HG03103 (cell line): ENCODE data around the gene CD164L2.

Experiments used
- ATAC-seq: cut with Tn5 transposase; IDR thresholded peaks from one replicate; pipeline ENCODE4 v1.9.1; 2021; ENCODE audit warnings: low read depth; ENCODE audit not compliant: unreplicated experiment

The CD164L2 gene

GRCh38 chr1:27349784-27350662 lies 33.1 kb downstream of the CD164L2 start:
- no peak for ATAC-seq

- no peak for ATAC-seq
Observed at GRCh38 chr1:27348861-27349783, 34.0 kb downstream of the CD164L2 start.

GRCh38 chr1:27346991-27347624 lies 36.0 kb downstream of the CD164L2 start:
- ATAC-seq = no peak

GRCh38 chr1:27346357-27346756 lies 36.8 kb downstream of the CD164L2 start:
- no peak for ATAC-seq

GRCh38 chr1:27345272-27345671 lies 37.9 kb downstream of the CD164L2 start:
- no peak for ATAC-seq

GRCh38 chr1:27343639-27344025 lies 39.5 kb downstream of the CD164L2 start:
- no peak for ATAC-seq

- ATAC-seq = no peak
Observed at GRCh38 chr1:27342778-27343638, 40.1 kb downstream of the CD164L2 start.

GRCh38 chr1:27342391-27342777 lies 40.7 kb downstream of the CD164L2 start:
- ATAC-seq = no peak

GRCh38 chr1:27341525-27342252 lies 41.4 kb downstream of the CD164L2 start, which contains the start of gene SYTL1:
Gene SYTL1, plus strand, starts transcription at chr1:27342022. Its CDS starts 3,313 bp downstream, at chr1:27345335.
- ATAC-seq = peak; percentile 53

- ATAC-seq = no peak
Observed at GRCh38 chr1:27339213-27339612, 43.9 kb downstream of the CD164L2 start.

GRCh38 chr1:27338751-27339150 lies 44.4 kb downstream of the CD164L2 start:
- ATAC-seq = no peak

GRCh38 chr1:27336756-27337155 lies 46.4 kb downstream of the CD164L2 start:
- no peak for ATAC-seq

GRCh38 chr1:27335506-27336422 lies 47.4 kb downstream of the CD164L2 start:
- no peak for ATAC-seq

- no peak for ATAC-seq
Observed at GRCh38 chr1:27333717-27334279, 49.3 kb downstream of the CD164L2 start.

GRCh38 chr1:27332536-27333281 lies 50.4 kb downstream of the CD164L2 start:
- ATAC-seq = no peak

GRCh38 chr1:27331922-27332321 lies 51.2 kb downstream of the CD164L2 start:
- no peak for ATAC-seq

GRCh38 chr1:27331426-27331825 lies 51.7 kb downstream of the CD164L2 start:
- no peak for ATAC-seq
